ENCODE results near the gene HYLS1.

- TF ChIP-seq, protein P1, sequence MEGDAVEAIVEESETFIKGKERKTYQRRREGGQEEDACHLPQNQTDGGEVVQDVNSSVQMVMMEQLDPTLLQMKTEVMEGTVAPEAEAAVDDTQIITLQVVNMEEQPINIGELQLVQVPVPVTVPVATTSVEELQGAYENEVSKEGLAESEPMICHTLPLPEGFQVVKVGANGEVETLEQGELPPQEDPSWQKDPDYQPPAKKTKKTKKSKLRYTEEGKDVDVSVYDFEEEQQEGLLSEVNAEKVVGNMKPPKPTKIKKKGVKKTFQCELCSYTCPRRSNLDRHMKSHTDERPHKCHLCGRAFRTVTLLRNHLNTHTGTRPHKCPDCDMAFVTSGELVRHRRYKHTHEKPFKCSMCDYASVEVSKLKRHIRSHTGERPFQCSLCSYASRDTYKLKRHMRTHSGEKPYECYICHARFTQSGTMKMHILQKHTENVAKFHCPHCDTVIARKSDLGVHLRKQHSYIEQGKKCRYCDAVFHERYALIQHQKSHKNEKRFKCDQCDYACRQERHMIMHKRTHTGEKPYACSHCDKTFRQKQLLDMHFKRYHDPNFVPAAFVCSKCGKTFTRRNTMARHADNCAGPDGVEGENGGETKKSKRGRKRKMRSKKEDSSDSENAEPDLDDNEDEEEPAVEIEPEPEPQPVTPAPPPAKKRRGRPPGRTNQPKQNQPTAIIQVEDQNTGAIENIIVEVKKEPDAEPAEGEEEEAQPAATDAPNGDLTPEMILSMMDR (IDR thresholded peaks at IDR 0.05), result no peak
- TF ChIP-seq POLR2A (IDR thresholded peaks at IDR 0.05), result no peak
Measured at GRCh38 chr11:125872138-125872491, 15.4 kb upstream of the HYLS1 start.

All from Peyer's patch (tissue), 4 donors.